ENCODE measurements around the gene AGPAT1.

- TF ChIP-seq POLR2A (IDR thresholded peaks at IDR 0.05; ENCODE audit: low read length) (no peak), GATA1 (IDR thresholded peaks at IDR 0.05; ENCODE audit: low read depth, low read length) (no peak)
Observed at GRCh38 chr6:32194388-32194787, 18.5 kb upstream of the AGPAT1 start.

Data from erythroblast (primary cell).